Activated CD8-positive, alpha-beta memory T cell treated with anti-CD3 and anti-CD28 coated beads, Interleukin-2, amount 50 U/mL, for 24 hours (primary cell): ENCODE measurements around the gene SHOC2.

ENCODE experiments used
- DNase-seq: peaks from one replicate; pipeline ENCODE4 v3.0.0-alpha.2; 2020; ENCODE audit errors: extremely low read depth

Gene SHOC2

DNA sequence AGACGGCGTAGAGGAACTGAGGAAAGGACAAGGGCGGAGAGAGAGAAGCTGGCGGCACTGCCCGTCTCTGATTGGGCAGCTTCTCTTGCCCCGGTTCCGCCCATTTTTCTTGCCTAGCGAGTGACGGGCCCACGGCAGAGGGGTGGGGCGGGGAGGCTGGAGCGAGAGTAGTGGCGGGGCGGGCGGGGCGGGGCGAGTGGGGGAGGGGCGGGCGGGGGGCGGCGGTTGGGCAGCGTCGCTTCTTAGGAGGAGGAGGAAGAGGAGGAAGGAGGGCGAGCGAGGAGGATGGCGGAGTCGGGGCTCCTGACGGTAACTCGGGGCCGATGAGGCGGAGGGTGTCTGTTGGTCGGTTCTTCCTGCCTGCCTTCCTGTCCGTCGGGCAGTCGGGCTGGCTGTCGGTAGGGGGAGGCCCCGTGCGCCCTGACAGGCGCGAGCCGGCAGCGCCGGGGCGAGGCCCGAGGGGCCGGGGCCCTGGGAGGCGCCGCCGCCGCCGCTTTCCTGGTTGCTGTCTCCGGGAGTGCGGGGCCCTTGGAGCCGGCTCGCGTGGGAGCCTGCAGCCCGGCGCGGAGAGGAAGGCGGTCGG lies at the start of gene SHOC2:
Gene SHOC2 (plus strand): TSS at position 256 of the 583 bp plus-strand sequence. CDS start 44,755 bp downstream, outside the sequence.
- DNase-seq, result peak; percentile 97

DNA sequence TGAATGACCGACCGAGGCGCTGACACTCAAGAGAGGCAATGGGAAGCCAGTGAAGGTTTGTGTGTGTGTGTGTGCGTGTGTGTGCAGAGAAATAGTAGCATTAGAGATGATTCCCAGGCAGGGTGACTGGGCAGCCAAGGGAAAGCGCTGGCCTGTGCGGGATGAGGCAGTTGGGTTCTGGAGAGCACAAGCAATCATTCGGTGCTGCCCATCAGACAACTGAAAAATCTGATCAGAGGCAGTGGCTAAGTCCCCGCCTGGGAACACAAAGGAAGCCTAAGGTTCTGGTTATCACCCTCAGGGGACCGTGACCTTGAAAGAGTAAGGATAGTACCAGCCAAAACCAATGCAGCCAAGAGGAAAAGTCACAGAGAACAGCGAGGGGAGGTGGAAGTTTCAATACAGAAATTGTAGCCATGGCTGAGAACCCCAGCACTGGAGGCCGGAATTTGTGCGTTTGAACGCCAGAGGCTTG lies 48.5 kb upstream of the SHOC2 start:
- DNase-seq, result no peak

DNA sequence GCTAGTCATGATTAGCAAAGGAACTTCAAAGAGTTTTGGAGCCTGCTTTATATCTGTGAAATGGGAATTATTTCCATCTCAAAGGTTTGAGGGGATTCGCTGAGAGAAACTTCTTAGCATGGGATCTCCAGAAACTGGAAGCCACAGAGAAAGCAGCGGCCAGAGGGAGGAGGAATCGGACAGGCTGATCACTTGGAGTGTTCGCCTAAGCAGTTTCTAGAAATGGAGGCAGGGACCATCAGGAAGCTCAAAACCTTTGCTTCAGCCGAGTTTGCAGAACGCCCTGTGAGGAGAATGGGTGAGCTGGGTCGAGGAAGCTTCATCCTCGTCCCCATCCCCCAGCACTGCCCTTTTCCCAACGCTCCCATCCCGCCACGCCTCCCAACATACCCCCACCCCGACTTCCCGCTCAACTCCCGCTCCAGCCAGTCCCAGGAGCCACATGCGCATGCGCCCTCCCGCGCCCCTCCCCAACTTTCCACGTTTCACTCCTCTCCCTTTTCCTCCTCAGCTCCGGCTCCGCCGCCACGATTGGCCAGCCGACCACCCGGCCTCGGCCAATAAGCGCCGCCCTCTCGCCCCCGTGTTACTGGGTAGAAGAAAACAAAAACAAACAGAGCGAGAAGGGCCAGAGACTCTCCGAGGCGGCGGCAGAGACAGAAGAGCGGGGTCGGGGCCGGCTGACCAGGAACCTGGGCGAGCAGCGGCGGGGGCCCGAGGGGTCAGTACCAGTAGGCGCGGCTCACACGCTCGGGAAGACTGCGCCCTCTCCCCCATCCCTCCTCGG lies 47.9 kb upstream of the SHOC2 start, which contains the start of gene PDCD4:
Gene PDCD4 (plus strand): TSS at position 631 of the 787 bp plus-strand sequence. CDS start 4,100 bp downstream, outside the sequence.
- DNase-seq, result peak; percentile 90

DNA sequence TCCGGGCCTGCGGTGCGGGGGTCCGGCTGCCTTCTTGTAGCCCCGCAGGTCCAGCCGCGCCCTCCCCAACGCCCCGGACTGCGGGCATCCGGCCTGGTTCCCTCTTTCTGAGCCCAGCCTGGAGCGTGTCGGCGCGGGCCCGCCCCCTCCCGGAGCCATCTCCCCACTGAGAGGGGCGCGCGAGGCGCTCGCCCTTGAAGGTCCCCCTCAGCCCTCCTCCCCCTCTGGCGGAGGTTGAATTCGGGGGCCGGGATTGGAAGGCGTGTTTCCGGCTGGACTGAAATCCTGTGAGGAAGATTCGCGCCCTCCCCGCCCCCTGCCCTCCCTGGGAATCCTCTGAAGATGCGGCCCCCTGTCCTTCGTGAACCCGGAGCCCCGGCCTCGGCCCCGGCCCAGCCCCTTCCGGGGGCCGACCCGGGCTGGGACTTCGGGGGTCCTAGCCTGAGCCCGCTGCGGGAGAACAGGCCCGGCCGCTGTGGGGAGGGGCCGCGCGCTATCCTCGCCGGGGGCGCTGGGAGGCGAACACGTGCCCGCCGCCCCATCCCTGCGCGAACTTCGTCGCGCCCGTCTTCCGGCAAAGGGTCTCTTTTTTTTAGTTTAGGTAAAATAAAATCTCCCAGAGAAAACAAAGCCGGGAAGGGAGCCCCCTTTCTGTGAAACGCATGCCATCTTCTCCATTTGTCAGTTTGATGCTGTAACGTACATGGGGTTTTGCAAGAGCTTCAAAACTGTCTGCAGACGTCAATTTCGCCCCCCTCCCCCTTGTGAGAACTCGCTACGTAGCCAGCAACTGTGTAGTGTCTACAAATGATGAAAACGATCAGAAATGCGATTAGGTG lies 47.0 kb upstream of the SHOC2 start:
- DNase-seq, result peak; percentile 44

DNA sequence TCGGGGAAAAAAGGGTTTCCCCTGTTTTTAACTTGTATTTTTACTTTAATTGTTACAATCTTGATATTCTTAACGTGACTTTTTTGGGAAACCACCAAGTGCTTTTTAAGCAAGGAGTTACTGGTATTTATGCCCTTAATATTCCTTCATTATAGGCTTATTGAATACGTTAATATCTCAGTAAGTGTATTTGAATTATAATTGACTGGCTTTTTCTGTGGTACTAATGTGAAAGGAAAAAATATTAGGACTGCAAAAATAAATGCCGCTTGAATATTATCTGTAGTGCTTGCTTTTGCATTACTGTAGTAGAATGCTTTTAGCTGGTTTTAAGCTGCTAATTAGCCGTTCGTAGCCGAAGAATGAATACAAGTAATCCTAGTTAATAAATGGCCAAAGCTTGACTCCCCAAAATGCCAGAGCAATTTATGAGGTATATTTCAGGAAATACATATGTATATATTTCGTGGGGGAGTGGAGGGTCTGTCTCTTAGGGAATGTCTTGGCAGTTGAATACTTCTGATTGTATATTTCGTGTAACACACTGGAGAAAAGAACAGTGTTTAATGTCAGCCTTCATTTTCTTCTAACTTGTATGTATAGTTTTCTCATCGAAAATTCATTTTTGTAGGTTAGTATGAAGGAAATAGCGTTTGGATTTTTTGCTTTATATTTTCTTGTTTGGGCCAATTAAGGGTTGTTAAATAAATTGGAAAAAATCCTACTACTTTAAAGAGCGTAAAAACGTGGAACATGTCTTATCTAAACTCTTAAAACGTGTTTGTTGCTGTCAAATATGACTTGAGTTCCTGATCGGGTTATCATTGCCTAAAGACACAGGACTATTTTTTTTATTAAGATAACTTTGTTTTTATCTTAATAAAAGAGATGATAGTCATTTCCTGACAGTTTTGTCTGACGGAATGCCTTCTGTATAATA lies 46.1 kb upstream of the SHOC2 start:
- no peak for DNase-seq

DNA sequence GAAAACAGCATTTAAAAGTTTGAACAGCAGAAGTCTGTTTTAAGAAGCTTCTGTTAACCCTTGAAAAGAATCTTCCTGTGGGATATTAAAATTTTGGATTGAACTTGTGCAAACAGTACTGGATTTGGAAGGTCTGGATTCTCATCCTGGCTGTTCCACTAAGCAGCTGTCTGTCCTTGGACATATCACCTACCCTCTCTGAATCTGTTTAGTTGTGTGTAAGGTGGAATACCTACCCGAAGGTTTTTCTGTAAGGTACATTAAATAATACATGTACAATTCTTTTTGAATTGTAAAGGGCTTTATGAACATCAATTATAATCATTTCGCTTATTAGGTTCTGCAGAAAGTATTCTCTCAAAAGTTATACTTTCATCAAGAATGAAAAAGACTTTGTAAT lies 45.5 kb upstream of the SHOC2 start:
- no peak for DNase-seq

DNA sequence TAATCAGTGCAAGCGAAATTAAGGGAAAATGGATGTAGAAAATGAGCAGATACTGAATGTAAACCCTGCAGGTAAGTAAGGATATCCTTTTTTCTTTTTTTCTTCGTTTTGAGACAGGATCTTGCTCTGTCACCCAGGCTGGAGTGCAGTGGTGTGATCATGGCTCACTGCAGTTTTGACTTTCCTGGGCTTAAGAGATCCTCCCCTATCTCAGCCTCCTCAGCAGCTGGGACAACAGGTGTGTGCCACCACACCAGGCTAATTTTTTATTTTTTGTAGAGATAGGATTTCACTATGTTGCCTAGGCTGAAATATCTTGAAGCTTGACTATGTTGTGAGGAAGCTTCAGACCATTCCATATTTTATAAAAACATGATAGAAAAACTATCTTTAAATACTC lies 43.4 kb upstream of the SHOC2 start:
- no peak for DNase-seq

DNA sequence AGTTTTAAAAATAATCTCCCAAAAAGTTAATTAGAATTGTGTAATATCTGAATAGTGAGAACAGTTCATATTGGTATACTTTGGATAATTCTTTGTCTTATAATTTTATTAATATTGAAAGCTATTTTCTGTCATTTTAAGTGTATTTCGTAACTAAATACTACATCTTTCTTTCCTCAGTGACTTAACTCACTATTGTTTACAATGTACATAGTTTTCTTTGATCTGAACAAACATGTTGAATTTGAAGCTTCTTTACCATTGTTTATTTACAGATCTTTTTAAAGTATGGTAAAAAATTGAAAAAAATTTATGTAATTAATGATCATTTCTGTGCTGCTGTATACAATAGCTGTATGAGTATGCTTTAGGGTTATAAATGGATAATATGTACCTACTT lies 42.6 kb upstream of the SHOC2 start:
- DNase-seq, result no peak

DNA sequence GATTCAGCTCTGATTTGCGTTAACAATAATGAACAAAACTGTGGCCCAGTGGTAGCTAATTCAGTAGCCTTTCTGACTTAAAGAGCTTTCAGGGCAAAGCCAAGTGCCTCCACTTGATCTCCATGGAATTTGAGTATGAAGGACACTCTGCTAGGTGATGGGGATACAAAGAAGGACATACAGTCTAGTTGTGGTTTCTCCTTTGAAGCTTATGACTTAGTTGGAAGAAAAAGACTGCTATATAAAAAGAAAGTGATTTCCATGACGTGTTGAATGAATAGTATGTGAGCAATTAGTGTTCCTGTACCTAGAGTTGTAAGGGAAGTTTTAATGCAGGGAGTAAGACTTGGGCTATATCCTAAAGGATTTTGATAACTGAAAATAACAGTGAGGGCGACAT lies 39.4 kb upstream of the SHOC2 start:
- DNase-seq, result no peak

DNA sequence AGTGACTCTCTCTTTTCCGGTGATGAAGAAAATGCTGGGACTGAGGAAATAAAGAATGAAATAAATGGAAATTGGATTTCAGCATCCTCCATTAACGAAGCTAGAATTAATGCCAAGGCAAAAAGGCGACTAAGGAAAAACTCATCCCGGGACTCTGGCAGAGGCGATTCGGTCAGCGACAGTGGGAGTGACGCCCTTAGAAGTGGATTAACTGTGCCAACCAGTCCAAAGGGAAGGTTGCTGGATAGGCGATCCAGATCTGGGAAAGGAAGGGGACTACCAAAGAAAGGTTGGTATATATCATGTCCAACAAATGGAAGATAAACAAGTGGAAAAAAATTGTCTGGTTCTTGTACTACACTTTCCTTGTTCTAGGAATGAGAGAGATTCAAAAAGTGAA lies 38.2 kb upstream of the SHOC2 start:
- no peak for DNase-seq

DNA sequence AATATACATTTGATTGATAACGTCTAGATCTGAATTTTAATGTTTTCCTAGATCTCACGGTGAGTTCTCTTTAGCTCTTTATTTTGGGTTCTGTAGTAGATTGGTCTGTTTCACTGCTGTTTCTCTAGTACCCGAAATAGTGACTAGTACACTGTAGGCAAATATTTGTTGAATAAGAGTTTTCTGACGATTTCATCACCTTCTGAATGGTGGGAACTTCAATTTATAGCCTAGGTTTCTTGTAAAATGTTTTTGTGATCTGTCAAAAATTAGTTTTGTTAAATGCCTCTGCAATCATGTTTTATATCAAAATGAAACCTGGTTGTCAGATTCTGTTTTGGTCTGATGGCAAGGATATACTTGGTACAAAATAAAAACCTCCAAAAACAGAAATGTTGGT lies 37.5 kb upstream of the SHOC2 start:
- DNase-seq, result no peak

DNA sequence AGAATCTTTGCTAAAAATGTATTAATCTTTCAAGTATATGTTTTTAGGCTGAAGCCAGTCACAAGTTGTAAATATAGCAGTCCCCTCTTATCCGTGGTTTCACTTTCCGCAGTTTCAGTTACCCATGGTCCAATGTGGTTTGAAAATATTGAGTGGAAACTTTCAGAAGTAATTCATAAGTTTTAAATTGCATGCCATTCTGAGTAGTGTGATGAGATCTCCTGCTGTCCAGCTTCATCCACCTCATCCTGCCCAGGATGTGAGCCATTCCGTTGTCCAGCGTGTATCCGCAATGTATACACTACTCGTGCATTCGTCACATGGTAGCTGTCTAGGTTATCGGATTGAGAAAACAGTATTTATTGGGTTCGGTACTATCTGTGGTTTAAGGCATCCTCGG lies 35.5 kb upstream of the SHOC2 start:
- no peak for DNase-seq

DNA sequence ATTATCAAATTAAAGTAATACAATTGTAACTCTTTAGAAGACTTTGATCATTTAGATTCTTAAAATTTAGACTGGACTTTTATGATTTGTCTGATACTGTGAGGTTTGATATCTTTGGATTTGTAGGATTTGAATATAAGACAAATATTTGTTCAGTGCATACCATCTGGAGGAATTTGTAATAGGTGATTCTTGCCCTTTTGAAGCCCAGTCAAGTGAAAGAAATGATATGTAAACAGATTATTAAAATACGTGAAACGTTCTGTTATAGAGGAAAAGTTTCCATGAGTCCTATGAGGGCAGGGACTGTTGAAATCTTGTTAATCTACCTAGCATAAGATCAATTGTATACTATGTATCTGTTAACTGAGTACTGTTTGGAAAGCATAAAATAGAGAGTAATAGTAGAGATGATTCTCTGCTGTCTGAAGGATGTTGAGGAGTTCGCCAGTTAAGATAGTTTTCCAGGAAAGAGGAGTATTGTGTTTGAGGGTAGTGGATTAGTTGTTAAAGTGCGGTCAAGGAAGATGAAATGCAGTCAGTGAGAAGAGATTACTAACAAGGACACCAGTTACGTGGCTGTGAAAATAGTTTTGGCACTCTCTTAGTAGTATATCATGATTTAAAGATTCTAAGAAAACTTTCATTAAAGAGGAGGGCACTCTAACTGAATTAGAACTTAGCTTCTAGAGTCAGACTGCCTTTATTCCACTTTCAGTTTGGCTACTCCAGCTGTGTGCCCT lies 33.3 kb upstream of the SHOC2 start:
- DNase-seq, result no peak

DNA sequence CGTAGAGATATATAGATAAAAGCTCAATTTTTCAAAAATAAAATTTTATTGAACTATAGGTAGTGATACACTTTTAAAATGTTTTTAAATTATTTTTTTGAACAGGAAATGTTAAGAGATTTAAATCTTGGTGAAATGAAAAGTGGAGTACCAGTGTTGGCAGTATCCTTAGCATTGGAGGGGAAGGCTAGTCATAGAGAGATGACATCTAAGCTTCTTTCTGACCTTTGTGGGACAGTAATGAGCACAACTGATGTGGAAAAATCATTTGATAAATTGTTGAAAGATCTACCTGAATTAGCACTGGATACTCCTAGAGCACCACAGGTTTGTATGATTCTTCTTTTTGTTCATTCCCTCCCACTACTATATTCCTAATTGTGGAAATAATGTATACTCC lies 31.8 kb upstream of the SHOC2 start:
- DNase-seq, result no peak

DNA sequence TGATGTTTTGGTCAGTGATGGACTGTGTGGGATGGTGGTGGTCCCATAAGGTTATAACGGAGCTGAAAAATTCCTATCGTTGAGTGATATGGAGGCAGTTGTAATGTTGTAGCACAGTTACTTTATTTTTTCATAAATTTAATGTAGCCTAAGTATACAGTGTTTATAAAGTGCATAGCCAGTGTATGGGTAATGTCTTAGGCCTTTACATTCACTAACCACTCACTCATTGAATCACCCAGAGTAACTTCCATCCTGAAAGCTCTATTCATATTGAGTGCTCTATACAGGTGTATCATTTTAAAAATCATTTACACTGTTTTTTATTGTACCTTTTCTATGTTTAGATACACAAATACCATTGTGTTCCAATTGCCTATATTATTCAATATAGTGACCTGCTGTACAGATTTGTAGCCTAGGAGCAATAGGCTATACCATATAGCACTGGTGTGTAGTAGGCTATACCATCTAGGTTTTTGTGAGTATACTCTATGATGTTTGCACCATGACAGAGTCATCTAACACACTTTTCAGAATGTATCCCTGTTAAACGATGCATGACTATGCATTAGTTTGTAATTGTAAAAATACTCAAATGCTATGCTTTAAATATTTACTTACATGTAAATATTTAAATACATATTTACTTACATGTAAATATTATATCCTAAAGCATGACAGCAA lies 26.7 kb upstream of the SHOC2 start:
- DNase-seq, result no peak

DNA sequence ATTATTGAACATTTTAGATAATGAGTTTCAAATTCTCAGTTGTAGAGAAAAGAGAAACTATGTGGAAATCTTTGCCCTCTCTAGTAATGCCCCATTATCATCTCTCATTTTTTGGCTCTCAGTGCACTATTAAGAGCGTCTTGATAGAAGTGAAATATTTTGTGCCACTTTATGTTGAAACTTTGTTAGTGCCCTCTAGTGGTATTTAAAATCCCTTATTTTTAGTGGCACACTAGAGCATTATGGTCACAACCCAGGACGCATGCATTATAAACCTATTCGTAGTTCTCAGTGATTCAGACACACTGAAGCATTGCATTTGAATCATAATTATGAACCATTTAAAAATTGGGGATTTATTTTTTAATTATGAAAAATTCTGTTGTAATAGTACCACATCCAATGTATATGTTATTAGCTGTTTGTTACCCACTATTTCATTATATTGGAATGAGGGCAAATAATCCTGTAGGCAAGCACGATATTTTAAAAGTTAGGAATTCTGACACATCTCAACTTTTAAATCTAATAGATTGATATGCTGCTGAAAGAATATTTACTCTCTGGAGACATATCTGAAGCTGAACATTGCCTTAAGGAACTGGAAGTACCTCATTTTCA lies 25.7 kb upstream of the SHOC2 start:
- DNase-seq, result no peak

DNA sequence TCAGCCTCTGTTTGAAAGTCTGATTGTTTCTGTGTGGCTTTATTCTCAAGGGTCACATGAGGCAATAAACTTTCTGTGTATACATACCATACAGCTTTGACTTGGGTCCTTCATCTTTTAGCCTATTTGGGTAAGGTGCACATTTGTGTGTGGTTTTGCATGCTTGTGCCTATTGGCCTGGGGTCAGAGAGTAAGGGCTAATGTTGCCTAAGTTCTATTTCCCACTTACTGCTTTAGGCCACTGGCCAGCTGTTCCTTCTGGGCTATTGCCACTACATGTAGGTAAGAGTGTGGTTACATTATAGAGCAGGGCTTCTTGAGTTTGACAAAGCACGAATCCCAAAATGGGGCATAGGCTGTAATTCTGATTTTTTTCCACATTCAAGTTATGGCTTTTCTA lies 22.2 kb upstream of the SHOC2 start:
- DNase-seq, result no peak

DNA sequence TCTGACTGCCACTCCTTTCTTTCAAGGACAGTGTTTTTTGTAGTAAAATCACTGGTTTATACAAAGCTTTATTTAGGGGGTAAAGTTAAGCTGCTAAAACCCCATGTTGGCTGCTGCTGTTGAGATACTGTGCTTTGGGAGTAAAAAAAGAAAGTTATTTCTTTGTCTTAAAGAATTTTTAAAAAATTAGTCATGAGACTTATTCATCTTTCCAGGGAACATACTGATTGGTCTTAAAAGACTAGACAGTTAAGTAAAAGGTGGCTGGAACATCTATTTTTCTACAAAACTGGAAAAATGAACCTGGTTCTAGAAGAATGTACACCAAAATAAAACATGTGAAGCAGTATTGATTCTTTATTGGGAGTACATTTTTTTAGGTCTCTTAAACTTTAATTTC lies 21.0 kb upstream of the SHOC2 start:
- DNase-seq, result no peak

DNA sequence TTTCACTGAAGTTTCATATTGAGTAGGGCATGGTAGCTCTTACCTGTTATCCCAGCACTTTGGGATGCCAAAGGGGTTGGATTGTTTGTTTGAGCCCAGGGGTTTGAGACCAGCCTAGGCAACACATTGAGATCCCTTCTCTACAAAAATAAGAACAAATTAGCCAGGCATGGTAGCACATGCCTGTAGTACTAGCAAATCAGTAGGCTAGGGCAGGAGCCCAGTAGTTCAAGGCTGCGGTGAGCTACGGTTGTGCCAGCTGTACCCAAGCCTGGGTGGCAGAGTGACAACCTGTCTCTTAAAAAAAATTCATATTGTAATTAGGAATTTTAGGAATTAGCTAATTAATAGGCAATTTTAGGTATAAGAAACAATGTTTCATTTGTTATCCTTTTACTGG lies 18.4 kb upstream of the SHOC2 start:
- no peak for DNase-seq
